ENCODE measurements around the gene DIAPH3. TPM values are rescaled to one million over a fixed set of nuclear protein-coding genes. Genes with fewer than 3 reads are reported as not detected.

Gene DIAPH3
- polyA plus RNA-seq, 1 of the 3 experiments (the other 2 are of a cell fraction), result 5.4 TPM

GRCh38 chr13:59659981-59660380 lies 503.7 kb downstream of the DIAPH3 start (continued):
- TF ChIP-seq, protein P1, sequence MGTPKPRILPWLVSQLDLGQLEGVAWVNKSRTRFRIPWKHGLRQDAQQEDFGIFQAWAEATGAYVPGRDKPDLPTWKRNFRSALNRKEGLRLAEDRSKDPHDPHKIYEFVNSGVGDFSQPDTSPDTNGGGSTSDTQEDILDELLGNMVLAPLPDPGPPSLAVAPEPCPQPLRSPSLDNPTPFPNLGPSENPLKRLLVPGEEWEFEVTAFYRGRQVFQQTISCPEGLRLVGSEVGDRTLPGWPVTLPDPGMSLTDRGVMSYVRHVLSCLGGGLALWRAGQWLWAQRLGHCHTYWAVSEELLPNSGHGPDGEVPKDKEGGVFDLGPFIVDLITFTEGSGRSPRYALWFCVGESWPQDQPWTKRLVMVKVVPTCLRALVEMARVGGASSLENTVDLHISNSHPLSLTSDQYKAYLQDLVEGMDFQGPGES (IDR thresholded peaks at IDR 0.05; ENCODE audit: low read depth, low read length), result no peak

- Histone ChIP-seq H3K9ac (no peak overlapping the region), H2AFZ (ENCODE audit: low read depth) (no peak overlapping the region), H3K27me3 (ENCODE audit: insufficient read depth) (no peaks in the 10 kb centered on the region), H3K36me3 (replicated peaks in 1 of 2; ENCODE audit: control insufficient read depth in 1 of 2, insufficient read depth in 2 of 2, low read length in 1 of 2) (no peaks in the 10 kb centered on the region), H3K9me3 (no peaks in the 10 kb centered on the region), H3K27ac (ENCODE audit: low read depth in 2 of 2, low read length in 1 of 2) (no peak overlapping the region), H3K79me2 (ENCODE audit: insufficient read depth) (no peaks in the 10 kb centered on the region), H3K9me2 (0 out of 2 replicates have a peak, but pooled peaks cover 3% of the 10 kb centered on the region), H3K4me1 (ENCODE audit: control insufficient read depth in 1 of 2, insufficient read depth in 2 of 2, low read depth in 1 of 2, low read length in 1 of 2) (no peaks in the 10 kb centered on the region), H3K4me2 (no peak overlapping the region), H3K4me3 (ENCODE audit: low read depth in 2 of 2, low read length in 1 of 2) (no peak overlapping the region), H3F3A (replicated peaks; ENCODE audit: insufficient read depth) (no peaks in the 10 kb centered on the region), H4K20me1 (ENCODE audit: insufficient read depth) (no peaks in the 10 kb centered on the region)
- no peak for DNase-seq
- TF ChIP-seq GATA2 (CRISPR knock-in tag; IDR thresholded peaks at IDR 0.05), result no peak
- TF ChIP-seq POLR2AphosphoS5 (IDR thresholded peaks at IDR 0.05; ENCODE audit: low read depth, low read length), result no peak
- TF ChIP-seq CTCF (IDR thresholded peaks at IDR 0.05), result no peak
- TF ChIP-seq, protein P2, sequence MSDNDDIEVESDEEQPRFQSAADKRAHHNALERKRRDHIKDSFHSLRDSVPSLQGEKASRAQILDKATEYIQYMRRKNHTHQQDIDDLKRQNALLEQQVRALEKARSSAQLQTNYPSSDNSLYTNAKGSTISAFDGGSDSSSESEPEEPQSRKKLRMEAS (IDR thresholded peaks at IDR 0.05; ENCODE audit: low read depth), result no peak
- TF ChIP-seq FOXM1 (IDR thresholded peaks at IDR 0.05; ENCODE audit: low read depth), result no peak
- no peak for TF ChIP-seq SMC3 (IDR thresholded peaks at IDR 0.05; ENCODE audit: low read depth, low read length)
- TF ChIP-seq TCF12 (IDR thresholded peaks at IDR 0.05), result no peak
- TF ChIP-seq, protein P3, sequence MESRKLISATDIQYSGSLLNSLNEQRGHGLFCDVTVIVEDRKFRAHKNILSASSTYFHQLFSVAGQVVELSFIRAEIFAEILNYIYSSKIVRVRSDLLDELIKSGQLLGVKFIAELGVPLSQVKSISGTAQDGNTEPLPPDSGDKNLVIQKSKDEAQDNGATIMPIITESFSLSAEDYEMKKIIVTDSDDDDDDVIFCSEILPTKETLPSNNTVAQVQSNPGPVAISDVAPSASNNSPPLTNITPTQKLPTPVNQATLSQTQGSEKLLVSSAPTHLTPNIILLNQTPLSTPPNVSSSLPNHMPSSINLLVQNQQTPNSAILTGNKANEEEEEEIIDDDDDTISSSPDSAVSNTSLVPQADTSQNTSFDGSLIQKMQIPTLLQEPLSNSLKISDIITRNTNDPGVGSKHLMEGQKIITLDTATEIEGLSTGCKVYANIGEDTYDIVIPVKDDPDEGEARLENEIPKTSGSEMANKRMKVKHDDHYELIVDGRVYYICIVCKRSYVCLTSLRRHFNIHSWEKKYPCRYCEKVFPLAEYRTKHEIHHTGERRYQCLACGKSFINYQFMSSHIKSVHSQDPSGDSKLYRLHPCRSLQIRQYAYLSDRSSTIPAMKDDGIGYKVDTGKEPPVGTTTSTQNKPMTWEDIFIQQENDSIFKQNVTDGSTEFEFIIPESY (IDR thresholded peaks at IDR 0.05; ENCODE audit: borderline replicate concordance, low read depth), result no peak
- no peak for TF ChIP-seq NFIC (IDR thresholded peaks at IDR 0.05; ENCODE audit: borderline replicate concordance)
- TF ChIP-seq EP300 (IDR thresholded peaks at IDR 0.05; ENCODE audit: borderline replicate concordance in 1 of 2, low read depth in 1 of 2, low read length in 1 of 2), result no peak
- WGBS (ENCODE audit: low lambda C conversion rate), result 78% methylated on average over 6 of the region's 6 CpGs
- ChIA-PET CTCF (interaction anchor here (0.7 to 1.4 kb wide), 2 partner anchors 19 to 213 kb away, joined by 3 to 4 read pairs; no protein-coding TSS in a partner anchor), POLR2A (no interaction called here)
Observed at GRCh38 chr13:59658738-59659330, 504.9 kb downstream of the DIAPH3 start.

All from SK-N-SH (cell line).